Ascending aorta (tissue), 2 donors: ENCODE measurements around the gene ATF7IP2. TPM values are rescaled to one million over a fixed set of nuclear protein-coding genes. Genes with fewer than 3 reads are reported as not detected.

Experiments
- DNase-seq, 2 donors: peaks; one replicate each; pipeline ENCODE4 v3.0.0-alpha.2; 2019; ENCODE audit warnings: low spot score in 2 of 2
- H3K27ac ChIP-seq, 2 donors: fragments of 200-600 bp; sonication (generic); one replicate each; pipeline ENCODE4 v1.5.1; 2016 to 2017; ENCODE audit warnings: mild to moderate bottlenecking in 1 of 2
- H3K27me3 ChIP-seq: fragments of 200-600 bp; sonication (generic); one replicate; pipeline ENCODE4 v1.5.1; 2017
- H3K36me3 ChIP-seq, 2 donors: fragments of 200-600 bp; sonication (generic); one replicate each; pipeline ENCODE4 v1.5.1; 2016
- H3K4me1 ChIP-seq, 2 donors: fragments of 200-600 bp; sonication (generic); one replicate each; pipeline ENCODE4 v1.5.1; 2016 to 2017; ENCODE audit warnings: mild to moderate bottlenecking in 1 of 2
- H3K4me3 ChIP-seq, 2 donors: fragments of 200-600 bp; sonication (generic); one replicate each; pipeline ENCODE4 v1.5.1; 2016 to 2017; ENCODE audit warnings: mild to moderate bottlenecking in 1 of 2
- H3K9me3 ChIP-seq, 2 donors: fragments of 200-600 bp; sonication (generic); one replicate each; pipeline ENCODE4 v1.5.1; 2016
- CTCF ChIP-seq, 3 experiments: fragments of 200-600 bp in 2 of 3; fragments of 450-650 bp in 1 of 3; sonication (generic) in 2 of 3; IDR thresholded peaks; one replicate each; pipeline ENCODE4 v1.5.1; 2016 to 2019; ENCODE audit warnings: antibody characterized with exemption in 3 of 3, mild to moderate bottlenecking in 1 of 3, moderate library complexity in 1 of 3
- intact Hi-C: fragments of 100-400 bp; cut with DNase I; formaldehyde crosslinking; loops from one replicate; pipeline ENCODE4 v1.15.1; 2023
- total RNA-seq: library from RNA; depleted of rRNA; stranded (reverse); fragments of >200 nt; gene quantifications from one replicate; pipeline ENCODE4 v1.1.0, GENCODE V29; 2016

ATF7IP2 gene
- total RNA-seq, 1 donor from 2014 or later, result not detected

- DNase-seq, result no peak
- Histone ChIP-seq H3K9me3 (peaks cover 0 to 12% of the 10 kb centered on the region in 2 donors), H3K27ac (no peak overlapping the region), H3K27me3 (no peaks in the 10 kb centered on the region), H3K4me3 (no peak overlapping the region), H3K36me3 (peaks cover 0 to 3% of the 10 kb centered on the region in 2 donors), H3K4me1 (peaks cover 0 to 7% of the 10 kb centered on the region in 2 donors)
- no peak for TF ChIP-seq CTCF (IDR thresholded peaks at IDR 0.05)
- intact Hi-C loops, result no loop called here
These were observed 109.1 kb downstream of the ATF7IP2 start for GRCh38 chr16:10495031-10495345.

GRCh38 chr16:10497132-10498101 is 111.6 kb downstream of the ATF7IP2 start:
- H3K27me3 ChIP-seq, result no peaks in the 10 kb centered on the region
- H3K27ac ChIP-seq, result no peak overlapping the region
- peaks cover 0 to 12% of the 10 kb centered on the region in 2 donors for H3K9me3 ChIP-seq
- DNase-seq, result no peak
- intact Hi-C loops, result no loop called here
- no peak for TF ChIP-seq CTCF (IDR thresholded peaks at IDR 0.05)
- H3K36me3 ChIP-seq, result peaks cover 0 to 3% of the 10 kb centered on the region in 2 donors
- H3K4me3 ChIP-seq, result no peak overlapping the region
- H3K4me1 ChIP-seq, result no peaks in the 10 kb centered on the region

- no peaks in the 10 kb centered on the region for H3K4me1 ChIP-seq
- intact Hi-C loops, result no loop called here
- no peaks in the 10 kb centered on the region for H3K27me3 ChIP-seq
- no peak overlapping the region for H3K4me3 ChIP-seq
- H3K36me3 ChIP-seq, result peaks cover 0 to 3% of the 10 kb centered on the region in 2 donors
- no peak overlapping the region for H3K27ac ChIP-seq
- peaks cover 0 to 2% of the 10 kb centered on the region in 2 donors for H3K9me3 ChIP-seq
- DNase-seq, result no peak
- TF ChIP-seq CTCF (IDR thresholded peaks at IDR 0.05), result no peak
These were observed 114.7 kb downstream of the ATF7IP2 start for GRCh38 chr16:10500582-10500981.

GRCh38 chr16:10501016-10501607 is 115.3 kb downstream of the ATF7IP2 start:
- Histone ChIP-seq H3K9me3 (no peaks in the 10 kb centered on the region), H3K4me3 (no peak overlapping the region), H3K27me3 (no peaks in the 10 kb centered on the region), H3K27ac (no peak overlapping the region), H3K36me3 (peaks cover 0 to 3% of the 10 kb centered on the region in 2 donors), H3K4me1 (no peaks in the 10 kb centered on the region)
- intact Hi-C loops, result no loop called here
- no peak for TF ChIP-seq CTCF (IDR thresholded peaks at IDR 0.05)
- DNase-seq, result no peak

- intact Hi-C loops, result no loop called here
- Histone ChIP-seq H3K36me3 (peaks cover 0 to 2% of the 10 kb centered on the region in 2 donors), H3K27me3 (no peaks in the 10 kb centered on the region), H3K4me3 (no peak overlapping the region), H3K4me1 (no peaks in the 10 kb centered on the region), H3K27ac (no peak overlapping the region), H3K9me3 (no peaks in the 10 kb centered on the region)
- DNase-seq, result no peak
- TF ChIP-seq CTCF (IDR thresholded peaks at IDR 0.05), result no peak
These were observed 116.9 kb downstream of the ATF7IP2 start for GRCh38 chr16:10502776-10503175.
